HepG2 (cell line): ENCODE measurements around the gene ANO9. TPM values are rescaled to one million over a fixed set of nuclear protein-coding genes. Genes with fewer than 3 reads are reported as not detected.

ENCODE experiments used
- ATF7 ChIP-seq, 2 experiments: fragments of 450-650 bp in 1 of 2; sonication (generic) in 1 of 2; formaldehyde crosslinking in 1 of 2; IDR thresholded peaks; 2 replicates each; pipeline versions ENCODE4 v1.4.0 to v1.6.1; 2016 to 2020; ENCODE audit warnings: antibody characterized with exemption in 1 of 2, mild to moderate bottlenecking in 1 of 2, missing genetic modification reagents in 1 of 2
- BCL3 ChIP-seq: sonication (generic); formaldehyde crosslinking; IDR thresholded peaks from 2 replicates; pipeline ENCODE4 v1.5.1; 2020; ENCODE audit warnings: mild to moderate bottlenecking, missing genetic modification reagents, moderate library complexity
- CTCF ChIP-seq: sonication (generic); formaldehyde crosslinking; IDR thresholded peaks from 2 replicates; pipeline ENCODE4 v1.5.0; 2020; ENCODE audit warnings: mild to moderate bottlenecking, missing genetic modification reagents, moderate library complexity
- DDIT3 ChIP-seq: sonication (generic); formaldehyde crosslinking; IDR thresholded peaks from 2 replicates; pipeline ENCODE4 v1.4.0; 2020; ENCODE audit warnings: mild to moderate bottlenecking, missing genetic modification reagents
- FLYWCH1 ChIP-seq: sonication (generic); formaldehyde crosslinking; IDR thresholded peaks from 2 replicates; pipeline ENCODE4 v1.8.1; 2023; ENCODE audit warnings: mild to moderate bottlenecking, missing genetic modification reagents
- GATAD2A ChIP-seq: IDR thresholded peaks from 2 replicates; pipeline ENCODE4 v1.6.1; 2016
- HMG20A ChIP-seq: IDR thresholded peaks from 2 replicates; pipeline ENCODE4 v1.6.1; 2016; ENCODE audit warnings: borderline replicate concordance
- KDM2A ChIP-seq: sonication (generic); formaldehyde crosslinking; IDR thresholded peaks from 2 replicates; pipeline ENCODE4 v1.4.0; 2020; ENCODE audit warnings: low read depth, missing genetic modification reagents, borderline replicate concordance
- KLF11 ChIP-seq: IDR thresholded peaks from 2 replicates; pipeline ENCODE4 v1.6.1; 2016; ENCODE audit warnings: missing compliant biosample characterization
- MAX ChIP-seq: IDR thresholded peaks from 2 replicates; pipeline ENCODE4 v1.6.1; 2012; ENCODE audit warnings: inconsistent platforms
- MNT ChIP-seq: fragments of 450-650 bp; IDR thresholded peaks from 2 replicates; pipeline ENCODE4 v1.6.1; 2016
- MYC ChIP-seq: sonication (generic); formaldehyde crosslinking; IDR thresholded peaks from 2 replicates; pipeline ENCODE4 v1.9.0; 2021; ENCODE audit warnings: missing genetic modification reagents, borderline replicate concordance
- PAWR ChIP-seq: sonication (generic); formaldehyde crosslinking; IDR thresholded peaks from 2 replicates; pipeline ENCODE4 v1.4.0; 2020; ENCODE audit warnings: missing genetic modification reagents, mild to moderate bottlenecking, borderline replicate concordance
- PHF20 ChIP-seq: sonication (generic); formaldehyde crosslinking; IDR thresholded peaks from 2 replicates; pipeline ENCODE4 v1.5.0; 2020; ENCODE audit warnings: mild to moderate bottlenecking, missing genetic modification reagents
- POLR2G ChIP-seq: fragments of 200-400 bp; formaldehyde crosslinking; IDR thresholded peaks from 2 replicates; pipeline ENCODE4 v1.6.1; 2018; ENCODE audit warnings: mild to moderate bottlenecking, low read depth, low read length, moderate library complexity
- TRAFD1 ChIP-seq: sonication (generic); formaldehyde crosslinking; IDR thresholded peaks from 2 replicates; pipeline ENCODE4 v1.5.1; 2020; ENCODE audit warnings: missing genetic modification reagents, mild to moderate bottlenecking, borderline replicate concordance
- TSC22D2 ChIP-seq: sonication (generic); formaldehyde crosslinking; IDR thresholded peaks from 2 replicates; pipeline ENCODE4 v1.5.1; 2020; ENCODE audit warnings: missing genetic modification reagents, mild to moderate bottlenecking, borderline replicate concordance
- XRCC5 ChIP-seq: fragments of 200-400 bp; formaldehyde crosslinking; optimal IDR thresholded peaks from 2 replicates; pipeline ENCODE3; 2017; ENCODE audit warnings: mild to moderate bottlenecking, low read length
- ZBTB1 ChIP-seq: sonication (generic); formaldehyde crosslinking; IDR thresholded peaks from 2 replicates; pipeline ENCODE4 v1.4.0; 2020; ENCODE audit warnings: missing genetic modification reagents, borderline replicate concordance
- ZNF3 ChIP-seq: IDR thresholded peaks from 2 replicates; pipeline ENCODE4 v1.7.0; 2017; ENCODE audit warnings: inconsistent platforms
- ZNF580 ChIP-seq: IDR thresholded peaks from 2 replicates; pipeline ENCODE4 v1.6.1; 2016; ENCODE audit warnings: low read depth, borderline replicate concordance
- ZNF616 ChIP-seq: sonication (generic); formaldehyde crosslinking; IDR thresholded peaks from 2 replicates; pipeline ENCODE4 v1.5.0; 2020; ENCODE audit warnings: low read depth, mild to moderate bottlenecking, missing genetic modification reagents
- ZNF720 ChIP-seq: sonication (generic); formaldehyde crosslinking; IDR thresholded peaks from 2 replicates; pipeline ENCODE4 v1.4.0; 2020; ENCODE audit warnings: missing genetic modification reagents
- polyA plus RNA-seq, 8 experiments: library from polyadenylated mRNA; depleted of rRNA in 3 of 8; stranded (reverse) in 7 of 8; unstranded in 1 of 8; fragments of >200 nt; fragmentation: Illumina TruSeq in 4 of 8; extraction: Trizol in 4 of 8; gene quantifications; 2 replicates each; pipeline versions ENCODE4 v1.2.1 to v1.2.3, GENCODE V29; 2011 to 2016; ENCODE audit warnings: low read depth in 4 of 8, missing spikeins in 1 of 8, mixed read lengths in 1 of 8; ENCODE audit not compliant: insufficient read depth in 1 of 8
- total RNA-seq, 5 experiments: library from RNA; depleted of rRNA; stranded (reverse); fragments of >200 nt; fragmentation: Illumina TruSeq; extraction: Trizol; gene quantifications; 2 replicates each; pipeline ENCODE4 v1.2.3, GENCODE V29; 2016; ENCODE audit warnings: low read depth in 1 of 5

Gene ANO9
- total and polyA plus RNA-seq, 2 of the 13 experiments (the other 11 are each of a cell fraction or from before 2014, with no cell fraction given) = 8.9 to 14.3 TPM

- TF ChIP-seq BCL3 (no peak), MNT (no peak), TSC22D2 (no peak), MYC (peak; percentile 28; the same call in 1 of the 2 replicates), POLR2G (peak; percentile 56; the same call in 1 of the 2 replicates), FLYWCH1 (CRISPR knock-in tag) (no peak), ZNF580 (CRISPR knock-in tag) (no peak), ZNF616 (no peak), GATAD2A (CRISPR knock-in tag) (no peak), ZNF720 (CRISPR knock-in tag) (no peak), XRCC5 (no peak), KLF11 (CRISPR knock-in tag) (no peak), ATF7 (IDR thresholded peaks at IDR 0.05) (no peak), ATF7 (CRISPR knock-in tag; IDR thresholded peaks at IDR 0.05) (no peak), PAWR (CRISPR knock-in tag) (no peak), ZNF3 (CRISPR knock-in tag) (no peak), ZBTB1 (no peak), MAX (peak; percentile 20; the same call in 1 of the 2 replicates), TRAFD1 (no peak), KDM2A (CRISPR knock-in tag) (peak; percentile 43; the same call in 1 of the 2 replicates), CTCF (CRISPR knock-in tag) (no peak), DDIT3 (no peak), HMG20A (no peak), PHF20 (CRISPR knock-in tag) (0 out of 2 replicates have a peak, but pooled peaks have one; percentile 27)
These were observed at the start of gene ANO9 (continued) for GRCh38 chr11:441418-442274.
